ENCODE results near the gene P2RY14.

The P2RY14 gene

DNA sequence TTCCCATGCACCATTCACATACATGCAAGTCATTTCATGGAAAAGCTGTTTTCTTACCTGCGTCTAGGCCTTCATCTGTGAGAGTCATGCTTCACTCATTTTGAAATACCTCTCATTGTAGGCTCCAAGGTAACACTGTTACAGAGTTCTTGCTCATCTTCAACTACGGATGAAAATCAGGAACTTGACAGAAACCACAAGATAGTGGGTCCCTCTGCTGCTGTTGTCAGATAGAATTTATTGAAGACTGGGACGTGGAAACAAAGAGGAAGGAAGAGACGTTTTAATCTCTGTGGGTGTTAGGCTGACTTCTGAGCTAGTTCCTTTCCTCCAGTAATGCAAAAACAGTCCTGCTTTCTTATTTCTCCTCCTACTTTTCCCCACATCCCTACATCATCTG lies at the start of gene P2RY14:
Gene P2RY14, minus strand, starts transcription at position 313 of the 400 bp plus-strand sequence. CDS start 64,226 bp downstream, outside the sequence.
- DNase-seq, result no peak

DNA sequence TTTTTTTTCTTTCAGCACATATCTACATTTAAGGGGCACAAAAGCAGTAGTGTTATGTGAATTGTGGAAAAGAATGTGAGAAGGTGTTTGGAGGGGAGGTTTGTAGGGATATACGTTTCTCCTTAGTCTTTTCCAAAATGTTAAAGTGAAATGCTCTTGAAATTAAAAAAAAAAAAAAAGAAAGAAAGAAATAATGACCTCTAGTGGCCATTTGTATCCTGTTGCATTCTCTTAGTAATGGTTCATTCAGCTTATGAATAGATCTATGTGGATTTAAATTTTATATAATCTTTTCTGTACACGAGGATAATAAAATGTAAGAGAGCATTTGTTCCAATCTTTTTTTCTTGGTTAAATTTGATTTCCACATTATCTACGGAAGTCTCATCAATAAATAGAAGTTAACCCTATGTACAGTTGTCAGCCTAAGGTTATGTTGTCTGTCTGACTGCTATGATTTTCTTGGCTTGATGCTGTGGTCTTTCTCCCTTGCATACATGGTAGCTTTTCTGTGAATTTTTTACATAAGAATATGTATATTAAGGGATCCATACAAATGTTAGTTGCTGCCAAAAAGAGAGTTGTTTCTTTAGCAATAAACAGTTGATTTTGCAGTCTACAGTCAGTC lies 49.3 kb upstream of the P2RY14 start:
- peak in 1 of 2 experiments; percentile 59 for DNase-seq

DNA sequence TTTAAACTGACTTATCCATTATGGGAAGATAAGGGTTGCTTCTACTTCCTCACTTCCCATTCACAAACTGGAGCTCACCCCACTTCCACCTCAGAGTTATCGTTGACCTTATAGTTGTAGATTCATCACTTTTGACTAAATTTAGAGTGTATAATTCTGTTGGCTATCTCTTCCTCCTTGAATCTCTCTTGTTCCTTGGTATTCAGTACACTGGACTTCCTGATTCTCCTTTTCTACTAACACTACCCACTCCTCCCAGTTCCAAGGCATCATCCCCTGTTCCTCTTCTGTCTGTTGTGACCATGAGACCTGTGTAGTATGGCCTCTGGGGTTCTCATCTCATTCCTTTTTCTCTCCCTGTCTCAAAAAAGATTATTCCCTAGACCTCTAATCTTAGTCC lies 44.2 kb upstream of the P2RY14 start:
- DNase-seq, result no peak

DNA sequence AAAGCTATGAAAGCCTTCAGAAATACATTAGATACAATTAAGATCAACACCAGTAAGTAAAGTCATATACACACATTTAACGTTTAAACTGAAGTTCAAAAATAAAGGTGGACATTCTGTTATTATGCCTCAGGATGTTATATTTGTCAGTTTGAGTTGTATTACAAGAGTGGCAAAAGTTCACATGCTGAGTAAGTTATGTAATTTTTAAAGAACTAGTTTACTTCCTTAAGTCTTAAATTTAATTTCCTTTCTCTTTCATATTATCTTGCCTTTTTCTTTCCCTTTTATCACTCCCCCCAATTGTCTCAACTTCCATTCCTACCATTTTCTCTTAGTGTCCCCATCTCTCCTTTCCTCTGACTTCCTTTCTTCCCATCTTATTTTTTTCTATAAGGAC lies 43.2 kb upstream of the P2RY14 start:
- DNase-seq, result no peak

DNA sequence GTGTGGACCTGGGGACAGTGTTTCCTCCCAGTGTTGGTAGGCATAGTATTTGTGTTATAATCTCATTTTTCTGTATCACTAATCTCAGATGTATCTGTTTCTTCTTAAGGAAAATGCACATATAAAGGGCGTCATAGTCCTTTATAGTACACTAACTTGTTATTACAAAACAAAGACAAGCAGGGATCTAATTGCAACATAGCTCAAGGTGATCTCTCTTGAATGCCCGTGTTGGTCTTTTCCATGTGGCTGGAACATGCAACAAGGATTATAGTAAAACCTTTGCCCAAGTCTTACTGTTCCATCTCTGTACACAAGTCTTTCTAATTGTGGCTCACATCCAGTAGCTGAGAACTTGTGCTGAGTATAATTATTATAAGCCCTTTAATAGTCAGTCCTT lies 41.8 kb upstream of the P2RY14 start:
- no peak for DNase-seq

DNA sequence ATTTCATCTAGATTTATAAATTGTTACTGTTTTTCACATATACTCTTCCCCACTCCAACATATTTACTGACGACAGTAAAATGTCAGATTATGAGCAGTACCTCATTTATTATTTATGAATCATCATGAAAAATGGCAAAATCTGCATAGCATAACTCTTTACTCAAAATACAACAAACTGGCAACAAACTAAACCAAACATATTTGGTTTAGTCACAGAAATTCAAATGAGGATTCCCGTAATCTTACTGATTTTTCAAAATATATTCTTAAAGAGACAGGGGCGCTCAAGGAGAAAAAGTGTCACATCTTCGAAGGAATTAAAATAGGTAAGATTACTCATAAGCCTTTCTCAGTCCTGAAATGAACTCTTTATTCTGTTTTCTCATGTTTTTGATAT lies 41.3 kb upstream of the P2RY14 start:
- no peak for DNase-seq

DNA sequence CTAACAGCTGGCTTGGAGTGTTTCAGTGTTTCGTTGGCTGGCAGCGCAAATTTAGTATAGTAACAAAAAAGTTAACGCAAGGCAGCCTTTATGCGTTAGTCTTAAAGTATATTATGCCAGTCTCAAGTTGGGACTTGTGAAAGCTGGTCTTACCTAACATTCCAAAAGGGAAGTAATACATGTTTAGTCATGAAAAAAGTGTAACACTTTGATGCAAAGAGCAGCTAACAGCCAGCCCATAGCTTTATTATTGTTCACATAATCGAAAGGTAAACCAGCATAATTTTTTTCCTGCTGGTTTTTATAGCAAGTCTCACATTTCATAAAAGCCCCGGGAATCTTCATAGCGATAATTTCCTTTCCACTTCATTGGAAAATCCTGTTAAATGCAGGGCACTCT lies 40.6 kb upstream of the P2RY14 start:
- no peak for DNase-seq

DNA sequence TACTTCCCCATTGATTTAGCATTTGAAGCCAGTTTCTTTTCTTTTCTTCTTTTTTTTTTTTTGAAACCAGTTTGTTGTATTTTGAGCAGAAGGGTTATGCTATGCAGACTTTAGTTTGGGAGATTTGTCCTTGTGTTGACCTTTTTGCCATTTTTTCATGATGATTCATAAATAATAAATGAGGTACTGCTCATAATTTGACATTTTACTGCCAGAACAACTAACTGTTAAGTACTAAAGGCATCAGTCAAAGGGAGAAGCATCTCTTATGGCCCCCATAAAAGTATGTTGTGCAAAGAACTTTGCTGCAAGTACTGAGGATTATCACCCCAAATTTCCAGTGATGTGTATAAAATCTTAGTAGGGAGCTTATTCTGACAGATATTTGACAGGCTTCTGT lies 40.0 kb upstream of the P2RY14 start:
- no peak for DNase-seq

DNA sequence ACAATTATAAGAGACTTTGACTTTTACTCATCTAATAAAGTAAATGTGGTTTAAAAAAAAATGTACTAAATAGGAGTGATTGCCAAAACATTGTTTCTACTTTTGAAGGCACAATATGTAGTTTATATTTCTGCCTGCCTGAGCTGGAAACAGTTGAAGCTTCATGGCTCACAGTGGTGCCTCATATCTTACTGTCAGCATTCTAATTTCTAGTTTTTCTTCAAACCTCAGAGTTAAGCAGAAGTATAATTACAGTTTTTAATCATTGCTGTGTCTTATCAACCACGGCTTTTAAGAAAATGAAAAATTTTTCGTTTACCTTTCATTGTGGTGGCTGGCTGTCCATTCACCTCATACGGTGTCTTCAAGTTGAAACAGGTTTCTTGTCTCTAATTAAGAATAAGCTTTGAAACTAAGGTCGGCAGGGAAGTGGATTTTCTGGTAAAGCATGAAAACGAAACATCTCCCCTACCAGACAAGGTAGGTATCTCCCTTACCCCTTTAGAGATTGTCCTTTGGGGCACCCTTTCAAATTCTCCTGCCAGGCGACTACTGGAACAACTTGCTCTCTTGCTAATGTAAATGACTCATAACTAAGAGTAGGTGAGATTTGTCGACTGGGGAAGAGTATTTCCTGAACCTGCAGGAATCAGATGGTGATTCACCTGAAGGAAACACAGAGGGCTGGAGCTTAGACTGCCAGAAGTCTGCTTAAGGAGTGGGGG lies 38.1 kb upstream of the P2RY14 start, which contains the start of gene GPR87:
Gene GPR87, minus strand, starts transcription at position 554 of the 725 bp plus-strand sequence. CDS start 16,720 bp downstream, outside the sequence.
- DNase-seq, result peak; percentile 36 to 66

DNA sequence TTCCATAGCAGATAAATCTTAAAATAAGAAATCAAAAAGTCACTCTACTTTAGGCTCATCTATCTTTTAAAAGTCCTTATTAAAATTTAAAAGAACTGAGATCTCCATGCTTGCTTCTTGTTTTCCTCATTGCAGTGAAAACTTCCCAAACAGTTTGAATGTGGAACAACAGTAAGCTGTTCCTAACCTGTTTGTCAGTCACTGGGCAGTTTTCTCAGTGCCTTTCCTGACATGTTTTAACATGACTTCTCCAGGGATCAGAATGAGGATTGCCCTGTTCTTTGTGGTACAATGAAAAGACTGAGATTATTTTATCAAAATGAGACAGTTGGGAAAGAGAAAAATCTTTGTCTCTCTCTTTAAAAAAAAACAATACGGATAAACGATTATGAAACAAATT lies 37.5 kb upstream of the P2RY14 start:
- DNase-seq, result peak in 1 of 2 experiments; percentile 16

DNA sequence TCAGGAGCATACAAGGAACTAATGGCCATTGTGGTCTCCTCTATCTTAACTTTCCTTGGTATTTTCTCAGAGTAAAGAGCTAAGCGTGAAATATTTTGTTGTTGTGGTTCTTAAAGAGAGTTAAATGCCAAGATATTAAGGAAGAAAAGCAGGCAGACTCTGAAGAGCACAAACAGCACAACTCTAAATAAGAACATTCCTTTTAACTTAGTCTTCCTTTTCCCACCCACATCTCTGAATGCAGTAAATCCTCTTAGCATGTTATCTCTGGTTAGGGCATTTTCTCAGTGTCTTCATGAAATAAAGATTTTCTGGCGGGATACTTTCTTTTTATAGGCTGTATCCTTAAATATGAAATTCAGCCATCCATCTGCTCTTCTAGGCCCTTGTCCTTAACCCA lies 36.8 kb upstream of the P2RY14 start:
- DNase-seq, result peak in 1 of 2 experiments; percentile 52

DNA sequence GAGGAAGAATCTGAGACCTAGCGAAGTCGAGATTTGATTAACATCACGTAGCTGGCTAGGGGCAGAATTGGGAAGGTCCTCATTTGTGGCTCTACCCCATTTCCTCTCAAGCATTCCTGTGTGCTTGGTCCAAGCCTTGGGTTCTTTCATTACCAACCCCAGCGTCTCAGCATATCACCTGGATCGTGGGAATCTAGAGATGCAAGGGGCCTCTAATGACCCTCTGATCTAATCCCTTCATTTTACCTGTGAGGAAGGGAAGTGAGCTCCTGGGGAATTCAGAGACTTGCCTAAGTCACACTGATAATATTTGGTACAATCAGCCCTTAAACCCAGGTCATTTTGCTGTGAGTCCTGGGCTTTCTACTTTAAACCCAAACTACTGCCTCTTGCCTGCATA lies 36.3 kb upstream of the P2RY14 start:
- DNase-seq, result no peak

DNA sequence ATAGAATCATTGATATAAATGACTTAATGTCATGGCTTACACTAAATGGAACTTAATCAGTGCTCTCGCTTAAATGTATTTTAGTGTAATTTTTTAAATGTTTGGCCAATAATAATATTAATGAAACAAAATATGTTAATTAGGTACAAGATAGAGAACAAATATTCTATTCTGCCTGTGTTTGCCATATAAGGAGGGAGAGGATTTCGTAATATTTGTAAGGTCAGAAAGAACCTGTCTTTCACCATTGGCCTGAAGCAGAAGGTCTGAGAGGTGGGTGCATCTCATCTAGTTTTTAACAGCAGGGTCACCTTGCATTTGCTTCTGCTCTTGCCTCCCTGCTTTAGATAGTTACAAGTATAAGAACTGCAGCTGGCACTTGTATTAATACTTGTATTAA lies 35.8 kb upstream of the P2RY14 start:
- DNase-seq, result no peak

DNA sequence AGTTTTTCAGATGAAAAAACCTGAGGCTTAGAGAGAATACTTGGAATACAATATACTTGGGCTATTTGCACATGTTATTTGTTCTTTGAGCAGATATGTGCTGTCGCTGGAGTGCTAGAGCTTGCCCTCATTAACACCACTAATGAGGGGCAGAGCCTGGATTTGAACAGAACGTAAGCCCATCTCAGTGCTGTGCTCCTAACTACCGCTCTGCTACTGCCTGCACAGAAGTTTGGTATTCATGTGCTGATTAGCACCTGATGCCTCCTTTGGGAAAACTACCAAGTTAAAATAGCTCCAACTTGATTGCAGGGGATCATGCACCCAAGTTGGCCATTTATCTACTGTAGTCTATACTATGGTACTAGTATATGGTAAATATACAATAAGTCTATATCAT lies 34.6 kb upstream of the P2RY14 start:
- no peak for DNase-seq

DNA sequence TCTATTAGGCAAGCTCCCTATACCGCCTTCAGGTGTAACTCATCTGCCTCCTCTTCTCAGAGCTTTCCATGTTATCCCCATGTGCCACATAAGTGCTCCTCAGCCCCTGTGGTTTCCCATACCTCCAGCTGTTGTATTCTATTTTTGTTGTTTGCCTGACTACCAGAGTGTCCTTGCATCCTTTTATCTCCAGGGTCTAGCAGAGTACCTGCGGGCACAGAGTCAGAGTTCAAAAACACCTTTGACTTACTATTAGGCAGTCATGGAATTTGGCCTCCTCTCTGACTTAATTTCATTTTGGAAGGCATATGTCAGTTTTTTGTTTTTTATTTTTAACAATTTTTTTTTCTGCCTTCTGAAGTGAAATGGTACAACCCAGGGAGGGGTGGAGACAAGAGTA lies 31.2 kb upstream of the P2RY14 start:
- DNase-seq, result no peak

DNA sequence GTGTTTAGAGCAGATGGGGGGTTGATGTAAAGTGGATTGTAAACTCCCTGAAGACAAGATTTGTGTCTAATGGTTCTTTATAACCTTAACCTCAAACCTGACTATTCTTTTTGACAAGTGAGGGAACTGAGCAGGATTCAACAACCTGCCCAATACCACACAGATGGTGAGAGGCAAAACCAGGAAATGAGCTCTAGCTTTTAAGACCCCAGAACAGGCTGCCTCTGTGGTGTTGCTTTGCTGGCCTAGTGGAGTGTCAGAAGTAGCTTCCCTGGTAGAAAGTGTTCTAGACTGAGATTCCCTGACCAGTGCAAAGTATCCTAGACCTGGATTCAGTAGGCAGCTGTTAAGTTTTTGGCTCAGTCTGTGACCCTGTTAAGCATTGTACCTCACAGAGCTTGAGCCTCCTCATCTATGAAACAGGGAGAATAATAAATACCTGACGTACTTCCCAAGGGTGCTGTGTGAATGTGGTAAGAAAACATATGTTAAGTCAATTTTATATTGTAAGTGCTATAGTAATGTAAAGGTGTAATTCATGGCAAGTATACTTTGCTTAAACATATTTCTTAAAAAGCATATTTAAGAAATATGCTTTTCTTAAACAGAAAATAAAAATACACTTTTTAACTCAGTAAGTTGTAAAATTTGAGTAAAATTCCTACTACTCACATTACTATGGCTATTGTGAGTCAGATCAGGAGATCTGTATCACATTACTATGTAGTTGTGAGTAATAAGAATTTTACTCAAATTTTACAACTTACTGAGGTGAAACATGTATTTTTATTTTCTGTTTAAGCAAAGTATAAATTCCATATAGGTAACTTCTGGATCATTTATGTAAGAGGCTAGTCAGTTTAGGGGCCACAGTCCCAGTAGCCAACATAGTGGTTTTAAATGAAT lies 29.5 kb upstream of the P2RY14 start:
- no peak for DNase-seq

DNA sequence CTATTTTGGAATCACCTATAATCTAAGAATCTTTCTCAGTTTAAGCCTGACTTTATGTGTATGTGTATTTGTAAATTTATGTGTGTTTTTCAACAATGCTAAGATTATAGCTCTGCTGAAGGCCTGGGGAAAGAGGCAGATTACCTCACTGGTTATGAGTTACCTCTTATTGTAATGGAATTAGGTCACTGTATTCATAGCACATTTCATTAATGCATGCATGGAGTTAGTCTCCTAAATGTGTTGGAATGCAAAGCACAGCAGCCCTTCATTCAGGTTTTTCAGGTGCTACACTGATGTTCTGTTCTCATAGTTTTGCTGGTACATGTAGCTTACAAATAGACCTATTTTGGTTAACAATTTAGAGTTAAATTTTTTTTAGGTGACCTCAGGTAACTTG lies 28.8 kb upstream of the P2RY14 start:
- DNase-seq, result no peak

DNA sequence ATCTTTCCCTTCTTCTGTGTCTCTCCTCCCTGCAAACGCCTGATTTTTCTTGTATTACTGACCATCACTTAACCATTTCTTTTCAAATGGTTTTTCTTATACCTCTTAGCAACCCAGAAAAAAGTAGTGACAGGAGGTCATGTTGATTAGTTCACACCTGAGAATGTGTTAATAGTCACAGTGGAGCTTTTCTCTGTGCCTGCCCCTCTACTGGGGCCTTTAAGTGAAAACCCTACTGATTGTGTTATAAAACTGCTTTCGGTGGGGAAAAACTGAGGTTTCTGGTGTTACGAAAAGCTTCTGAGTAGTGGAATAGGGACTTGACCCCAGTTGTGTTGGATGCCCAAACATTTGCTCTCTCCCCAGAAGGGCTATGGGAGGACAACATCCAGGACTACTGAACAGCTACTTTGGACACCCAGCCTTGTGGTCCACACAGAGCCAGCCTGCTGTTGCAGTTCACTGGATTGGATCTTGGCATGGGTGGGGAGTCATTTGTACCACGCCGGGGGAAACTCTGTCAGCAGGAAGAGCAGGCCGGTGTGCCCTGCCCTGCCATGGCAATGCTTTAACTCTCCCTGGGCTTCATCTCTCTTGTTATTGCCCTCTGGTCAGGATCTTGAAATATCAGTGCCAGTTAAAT lies 27.9 kb upstream of the P2RY14 start:
- no peak for DNase-seq

DNA sequence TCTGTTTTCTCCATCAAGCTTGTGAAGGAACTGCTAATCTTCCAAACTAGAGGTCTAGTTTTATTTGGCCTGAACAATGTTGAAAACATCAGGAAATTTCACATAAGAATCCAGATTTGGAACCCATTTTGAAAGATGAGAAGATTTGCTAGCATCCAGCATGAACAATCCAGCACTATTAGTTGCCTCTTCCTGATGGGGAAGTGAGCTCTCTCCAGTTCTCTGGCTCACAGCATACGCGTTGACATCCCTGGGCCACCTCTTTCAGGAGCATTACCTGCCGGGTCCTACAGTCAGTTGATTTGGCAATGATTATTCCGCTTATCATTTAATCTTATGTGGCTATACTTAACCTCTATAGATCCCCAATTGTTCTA lies 27.4 kb upstream of the P2RY14 start:
- DNase-seq, result no peak

DNA sequence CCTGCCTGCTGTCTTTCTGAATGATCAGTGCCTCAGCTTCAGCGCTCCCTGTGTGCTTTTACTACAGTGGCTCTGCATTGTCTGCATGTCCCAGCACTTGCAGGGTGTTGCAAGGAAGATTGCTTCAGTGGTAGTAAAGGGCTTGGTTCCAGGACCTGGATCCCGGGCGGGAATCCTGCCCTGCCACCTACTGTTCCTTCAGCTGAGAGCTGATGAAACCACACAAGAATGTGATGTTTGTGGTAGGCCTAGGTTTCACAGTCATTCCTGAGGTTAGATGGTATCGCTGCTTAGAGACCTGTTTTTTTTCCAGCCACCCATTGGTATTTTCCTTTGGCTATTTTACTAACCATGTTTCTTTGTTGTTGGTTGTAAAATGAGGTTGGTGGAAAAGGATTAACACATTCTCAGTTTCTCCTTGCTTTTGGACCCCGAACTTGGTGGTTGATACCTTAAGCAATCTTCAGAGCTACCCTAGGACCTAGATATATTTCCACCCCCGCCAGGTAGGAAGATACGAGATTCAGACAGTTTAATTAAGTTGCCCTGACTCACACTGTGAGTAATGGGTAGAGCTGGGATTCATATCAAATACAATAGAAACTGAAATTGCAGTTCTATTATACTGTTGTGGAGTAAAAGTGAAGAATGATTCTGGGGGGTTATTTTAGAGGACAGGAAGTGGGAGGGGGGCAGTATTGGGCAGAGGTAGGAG lies 26.9 kb upstream of the P2RY14 start:
- DNase-seq, result peak; percentile 89 to 97

DNA sequence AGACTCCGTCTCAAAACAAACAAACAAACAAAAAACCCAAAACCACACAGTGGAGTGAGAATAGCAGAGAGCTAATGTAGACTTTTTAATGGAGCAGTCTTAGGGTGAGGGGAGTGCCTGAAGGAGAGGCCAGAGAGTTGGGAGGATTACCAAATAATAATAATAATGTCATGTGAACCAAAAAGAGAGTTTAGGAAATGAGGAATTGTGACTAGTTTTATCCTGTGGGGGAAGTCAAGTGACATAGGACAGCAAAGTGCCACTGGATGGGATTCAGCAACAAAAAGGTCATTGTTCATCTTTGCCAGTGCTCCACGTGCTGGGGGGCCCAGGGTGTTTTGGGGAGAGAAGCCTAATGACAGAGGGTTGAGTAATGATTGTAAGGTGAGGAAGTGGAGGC lies 25.4 kb upstream of the P2RY14 start:
- DNase-seq, result no peak

DNA sequence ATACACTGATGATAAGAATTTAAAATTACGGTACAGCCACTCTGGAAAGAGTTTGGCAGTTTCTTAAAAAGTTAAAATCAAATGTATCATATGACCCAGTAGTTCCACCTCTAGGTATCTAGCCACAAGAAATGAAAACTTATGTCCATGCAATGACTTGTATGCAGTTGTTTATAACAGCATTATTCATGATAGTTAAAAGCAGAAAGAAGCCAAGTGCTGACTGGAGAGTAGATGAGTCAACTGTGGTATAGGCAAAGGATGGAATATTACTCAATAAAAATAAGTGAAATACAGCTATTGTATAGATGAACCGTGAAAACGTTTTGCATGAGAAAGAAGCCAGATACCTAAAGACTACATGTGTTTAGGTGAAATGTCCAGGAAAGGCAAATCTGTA lies 23.4 kb upstream of the P2RY14 start:
- DNase-seq, result no peak
